Keratinocyte (primary cell): Measurements from ENCODE around the gene SESTD1. TPM values are rescaled to one million over a fixed set of nuclear protein-coding genes. Genes with fewer than 3 reads are reported as not detected.

Source experiments
- DNase-seq: peaks from one replicate; pipeline ENCODE4 v3.0.0-alpha.2; 2011; ENCODE audit warnings: low read depth, missing footprints, low spot score
- FAIRE-seq: peaks from 2 replicates; lab custom pipeline; 2011; peaks lifted over from hg19 to GRCh38; lab: Jason Lieb, UNC
- H2AFZ ChIP-seq: 2 replicates; pipeline ENCODE4 v1.6.0; 2012; ENCODE audit warnings: low read length, control low read depth, inconsistent platforms; ENCODE audit not compliant: control insufficient read depth
- H3K27ac ChIP-seq: 2 replicates; pipeline ENCODE4 v1.5.1; 2011; ENCODE audit warnings: low read length; ENCODE audit not compliant: control insufficient read depth, insufficient read depth
- H3K27me3 ChIP-seq: 3 replicates; pipeline ENCODE4 v1.6.0; 2011; ENCODE audit warnings: low read length; ENCODE audit not compliant: control insufficient read depth, insufficient read depth; ENCODE audit errors: extremely low read depth
- H3K36me3 ChIP-seq, 2 experiments: 2 replicates in 1 of 2; 3 replicates in 1 of 2; pipeline ENCODE4 v1.5.1; 2011; ENCODE audit warnings: low read length in 2 of 2, mild to moderate bottlenecking in 1 of 2; ENCODE audit not compliant: control insufficient read depth in 2 of 2, insufficient read depth in 2 of 2; ENCODE audit errors: extremely low read depth in 1 of 2
- H3K4me1 ChIP-seq: 3 replicates; pipeline ENCODE4 v1.5.1; 2011; ENCODE audit warnings: low read length; ENCODE audit not compliant: control insufficient read depth, insufficient read depth; ENCODE audit errors: extremely low read depth
- H3K4me2 ChIP-seq: 3 replicates; pipeline ENCODE4 v1.6.0; 2011; ENCODE audit warnings: low read depth, low read length; ENCODE audit not compliant: control insufficient read depth, insufficient read depth; ENCODE audit errors: extremely low read depth
- H3K4me3 ChIP-seq, 3 experiments: fragments of 200-600 bp in 1 of 3; sonication (generic) in 1 of 3; 2 replicates in 2 of 3; 3 replicates in 1 of 3; pipeline ENCODE4 v1.5.1; 2011 to 2016; ENCODE audit warnings: low read length in 3 of 3, mild to moderate bottlenecking in 3 of 3, control low read depth in 2 of 3, inconsistent platforms in 1 of 3, low read depth in 1 of 3, mixed read lengths in 1 of 3, mixed run types in 1 of 3, moderate library complexity in 1 of 3; ENCODE audit not compliant: control insufficient read depth in 2 of 3, insufficient read depth in 2 of 3; ENCODE audit errors: extremely low read depth in 1 of 3
- H3K79me2 ChIP-seq: 2 replicates; pipeline ENCODE4 v1.6.0; 2012; ENCODE audit warnings: low read length; ENCODE audit not compliant: control insufficient read depth, insufficient read depth
- H3K9ac ChIP-seq: 3 replicates; pipeline ENCODE4 v1.6.0; 2011; ENCODE audit warnings: low read length; ENCODE audit not compliant: control insufficient read depth, insufficient read depth; ENCODE audit errors: extremely low read depth
- H3K9me1 ChIP-seq: 3 replicates; pipeline ENCODE4 v1.6.0; 2011; ENCODE audit warnings: low read length; ENCODE audit not compliant: control insufficient read depth, insufficient read depth; ENCODE audit errors: extremely low read depth
- H3K9me3 ChIP-seq: 2 replicates; pipeline ENCODE4 v1.5.1; 2012; ENCODE audit warnings: low read depth, low read length; ENCODE audit not compliant: control insufficient read depth
- H4K20me1 ChIP-seq: 3 replicates; pipeline ENCODE4 v1.6.0; 2011; ENCODE audit warnings: low read length; ENCODE audit not compliant: control insufficient read depth, insufficient read depth; ENCODE audit errors: extremely low read depth
- EZH2 ChIP-seq: IDR thresholded peaks from one replicate; pipeline ENCODE4 v1.6.1; 2012; ENCODE audit warnings: inconsistent platforms, mild to moderate bottlenecking, low read length, moderate library complexity
- dilution Hi-C: fragments of 300-500 bp; cut with MboI; formaldehyde crosslinking; loops from one replicate; pipeline ENCODE4 v1.7.0; 2020; ENCODE audit warnings: low sequenced_read_pairs; ENCODE audit not compliant: extremely low pct_ligation_motif_present
- polyA plus RNA-seq, 5 experiments: library from polyadenylated mRNA; depleted of rRNA in 3 of 5; stranded (reverse) in 3 of 5; stranded (forward) in 1 of 5; unstranded in 1 of 5; fragments of >200 nt; gene quantifications; 1 replicate in 1 of 5; 2 replicates in 3 of 5; 3 replicates in 1 of 5; pipeline versions ENCODE4 v1.2.1 to v1.2.3, GENCODE V29; 2011 to 2012; ENCODE audit warnings: missing spikeins in 2 of 5, low read depth in 1 of 5, low replicate concordance in 1 of 5
- TF ChIP-seq, protein P1 (sequence below), 3 experiments: IDR thresholded peaks in 1 of 3; conservative IDR thresholded peaks in 1 of 3; optimal IDR thresholded peaks in 1 of 3; 2 replicates in 2 of 3; 3 replicates in 1 of 3; pipeline versions ENCODE3 to v1.5.1; 2011; ENCODE audit warnings: low read length in 3 of 3, mild to moderate bottlenecking in 3 of 3, moderate library complexity in 2 of 3, control low read depth in 1 of 3, inconsistent platforms in 1 of 3; ENCODE audit not compliant: insufficient read depth in 2 of 3; ENCODE audit errors: extremely low read depth in 1 of 3

The SESTD1 gene
- polyA plus RNA-seq, 1 donor (not counting 4 experiments of a cell fraction or from before 2014, with no cell fraction given) = 22.3 TPM

DNA sequence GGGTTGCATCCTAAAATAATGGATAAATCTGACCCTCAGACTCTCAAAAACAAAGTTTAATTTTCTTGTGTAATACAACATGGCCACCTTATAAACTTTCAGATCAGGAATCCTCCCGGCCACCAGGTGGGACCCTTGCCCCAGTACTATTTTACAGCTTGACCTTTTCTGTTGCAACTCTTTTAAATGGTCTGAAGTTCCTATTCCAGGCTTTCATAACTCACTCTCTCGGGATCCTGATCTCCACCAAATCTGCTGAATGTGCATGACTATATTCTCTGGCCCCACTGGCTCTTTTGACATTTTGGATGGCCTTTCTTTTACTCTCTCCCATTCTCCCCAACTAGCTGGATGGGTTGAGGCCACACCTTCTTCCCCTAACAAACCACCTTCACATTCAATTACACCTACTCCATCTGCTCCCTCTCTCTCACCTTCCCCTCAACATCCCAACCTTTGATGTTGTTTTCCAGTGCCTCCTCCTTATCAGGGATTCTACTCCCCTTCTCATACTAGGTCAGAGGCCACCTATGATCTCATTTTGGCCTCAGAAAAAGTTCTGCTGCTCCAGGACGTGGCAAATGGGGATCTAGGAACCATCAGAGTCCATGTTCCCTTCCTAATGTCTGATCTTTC, 70.8 kb downstream of the SESTD1 start:
- H3K4me3 ChIP-seq = no peak overlapping the region
- no peaks in the 10 kb centered on the region for H3K4me1 ChIP-seq
- no peaks in the 10 kb centered on the region for H3K27me3 ChIP-seq
- no peak overlapping the region for H3K4me2 ChIP-seq
- TF ChIP-seq, protein P1, sequence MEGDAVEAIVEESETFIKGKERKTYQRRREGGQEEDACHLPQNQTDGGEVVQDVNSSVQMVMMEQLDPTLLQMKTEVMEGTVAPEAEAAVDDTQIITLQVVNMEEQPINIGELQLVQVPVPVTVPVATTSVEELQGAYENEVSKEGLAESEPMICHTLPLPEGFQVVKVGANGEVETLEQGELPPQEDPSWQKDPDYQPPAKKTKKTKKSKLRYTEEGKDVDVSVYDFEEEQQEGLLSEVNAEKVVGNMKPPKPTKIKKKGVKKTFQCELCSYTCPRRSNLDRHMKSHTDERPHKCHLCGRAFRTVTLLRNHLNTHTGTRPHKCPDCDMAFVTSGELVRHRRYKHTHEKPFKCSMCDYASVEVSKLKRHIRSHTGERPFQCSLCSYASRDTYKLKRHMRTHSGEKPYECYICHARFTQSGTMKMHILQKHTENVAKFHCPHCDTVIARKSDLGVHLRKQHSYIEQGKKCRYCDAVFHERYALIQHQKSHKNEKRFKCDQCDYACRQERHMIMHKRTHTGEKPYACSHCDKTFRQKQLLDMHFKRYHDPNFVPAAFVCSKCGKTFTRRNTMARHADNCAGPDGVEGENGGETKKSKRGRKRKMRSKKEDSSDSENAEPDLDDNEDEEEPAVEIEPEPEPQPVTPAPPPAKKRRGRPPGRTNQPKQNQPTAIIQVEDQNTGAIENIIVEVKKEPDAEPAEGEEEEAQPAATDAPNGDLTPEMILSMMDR (optimal IDR thresholded peaks at IDR 0.05 in 1 of 3, IDR thresholded peaks at IDR 0.05 in 1 of 3, conservative IDR thresholded peaks at IDR 0.05 in 1 of 3; ENCODE audit: extremely low read depth in 1 of 3, insufficient read depth in 2 of 3, low read length in 3 of 3) = no peak
- TF ChIP-seq EZH2 = no peak
- H3K9me3 ChIP-seq = peaks cover 2% of the 10 kb centered on the region
- H2AFZ ChIP-seq = no peak overlapping the region
- dilution Hi-C loops = no loop called here
- no peaks in the 10 kb centered on the region for H3K9me1 ChIP-seq
- DNase-seq (no peak), FAIRE-seq (no peak)
- H3K36me3 ChIP-seq = no peaks in the 10 kb centered on the region
- H4K20me1 ChIP-seq = no peaks in the 10 kb centered on the region
- H3K9ac ChIP-seq = no peak overlapping the region
- H3K27ac ChIP-seq = no peak overlapping the region
- H3K79me2 ChIP-seq = peaks cover 52% of the 10 kb centered on the region

DNA sequence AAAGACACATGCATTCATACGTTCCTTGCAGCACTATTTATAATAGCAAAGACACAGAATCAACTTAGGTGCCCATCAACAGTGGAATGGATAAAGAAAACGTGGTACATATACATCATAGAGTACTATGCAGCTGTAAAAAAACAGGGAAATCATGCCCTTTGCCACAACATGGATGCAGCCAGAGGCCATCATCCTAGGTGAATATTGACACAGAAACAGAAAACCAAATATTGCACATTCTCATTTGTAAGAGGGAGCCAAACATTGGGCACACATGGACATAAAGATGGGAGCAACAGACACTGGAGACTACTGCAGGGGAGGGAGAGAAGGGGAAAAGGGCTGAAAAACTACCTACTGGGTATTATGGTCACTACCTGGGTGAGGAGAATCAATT, 73.5 kb downstream of the SESTD1 start:
- Histone ChIP-seq H4K20me1 (no peaks in the 10 kb centered on the region), H3K36me3 (no peaks in the 10 kb centered on the region), H3K79me2 (peaks cover 69% of the 10 kb centered on the region), H2AFZ (no peak overlapping the region), H3K4me1 (peaks cover 2% of the 10 kb centered on the region), H3K9me1 (no peaks in the 10 kb centered on the region), H3K4me2 (no peak overlapping the region), H3K27me3 (no peaks in the 10 kb centered on the region), H3K9me3 (peaks cover 2% of the 10 kb centered on the region), H3K4me3 (no peak overlapping the region), H3K27ac (no peak overlapping the region), H3K9ac (no peak overlapping the region)
- dilution Hi-C loops = no loop called here
- no peak for TF ChIP-seq EZH2
- TF ChIP-seq, protein P1 (optimal IDR thresholded peaks at IDR 0.05 in 1 of 3, IDR thresholded peaks at IDR 0.05 in 1 of 3, conservative IDR thresholded peaks at IDR 0.05 in 1 of 3; ENCODE audit: extremely low read depth in 1 of 3, insufficient read depth in 2 of 3, low read length in 3 of 3) = no peak
- DNase-seq (no peak), FAIRE-seq (no peak)
